HG03280 (cell line): Measurements from ENCODE around the gene TMEM106C.
A peak's percentile ranks its signal among the peaks of the same experiment; 100 is the strongest.
"Not testable (repeated sequence)": the region's sequence is repeated elsewhere in the genome, so short reads cannot be mapped to it uniquely, and the experiment has no call there.

Source experiments
- ATAC-seq: cut with Tn5 transposase; IDR thresholded peaks from one replicate; pipeline ENCODE4 v1.9.1; 2021; ENCODE audit warnings: mild to moderate bottlenecking, moderate library complexity; ENCODE audit not compliant: unreplicated experiment

Gene TMEM106C

GRCh38 chr12:47949441-47950341 lies 13.7 kb upstream of the TMEM106C start:
- peak; percentile 53 for ATAC-seq

- no peak for ATAC-seq
Observed at GRCh38 chr12:47950856-47951468, 12.4 kb upstream of the TMEM106C start.

GRCh38 chr12:47954058-47954457 lies 9.3 kb upstream of the TMEM106C start:
- ATAC-seq = no peak

- no peak for ATAC-seq
Observed at GRCh38 chr12:47954467-47955045, 8.8 kb upstream of the TMEM106C start.

- no peak for ATAC-seq
Observed at GRCh38 chr12:47955059-47955458, 8.3 kb upstream of the TMEM106C start.

- ATAC-seq = not testable (repeated sequence)
Observed at GRCh38 chr12:47957671-47958070, 5.7 kb upstream of the TMEM106C start.

GRCh38 chr12:47962198-47962597 lies 1.2 kb upstream of the TMEM106C start:
- ATAC-seq = no peak

- no peak for ATAC-seq
Observed at GRCh38 chr12:47964106-47964728, 821 bp downstream of the TMEM106C start.

GRCh38 chr12:47965581-47965980 lies 2.2 kb downstream of the TMEM106C start:
- no peak for ATAC-seq

GRCh38 chr12:47967461-47968321 lies 4.3 kb downstream of the TMEM106C start:
- ATAC-seq = no peak

- ATAC-seq = no peak
Observed at GRCh38 chr12:47969845-47970244, 6.4 kb downstream of the TMEM106C start.

- no peak for ATAC-seq
Observed at GRCh38 chr12:47970843-47971242, 7.4 kb downstream of the TMEM106C start.

- no peak for ATAC-seq
Observed at GRCh38 chr12:47972895-47973294, 9.5 kb downstream of the TMEM106C start.

- no peak for ATAC-seq
Observed at GRCh38 chr12:47973870-47974269, 10.5 kb downstream of the TMEM106C start.

- ATAC-seq = no peak
Observed at GRCh38 chr12:47975036-47975620, 11.7 kb downstream of the TMEM106C start.

GRCh38 chr12:47975816-47976215 lies 12.4 kb downstream of the TMEM106C start:
- no peak for ATAC-seq

GRCh38 chr12:47977046-47977771 lies 13.8 kb downstream of the TMEM106C start:
- no peak for ATAC-seq

- no peak for ATAC-seq
Observed at GRCh38 chr12:47977772-47978597, 14.6 kb downstream of the TMEM106C start.

- no peak for ATAC-seq
Observed at GRCh38 chr12:47978598-47978873, 15.1 kb downstream of the TMEM106C start.
